ENCODE results near the gene CSTPP1. TPM values are rescaled to one million over a fixed set of nuclear protein-coding genes. Genes with fewer than 3 reads are reported as not detected.

Gene CSTPP1
- total RNA-seq, 4 donors from 2014 or later, result 18.3 to 27.0 (median 24.6) TPM

DNA sequence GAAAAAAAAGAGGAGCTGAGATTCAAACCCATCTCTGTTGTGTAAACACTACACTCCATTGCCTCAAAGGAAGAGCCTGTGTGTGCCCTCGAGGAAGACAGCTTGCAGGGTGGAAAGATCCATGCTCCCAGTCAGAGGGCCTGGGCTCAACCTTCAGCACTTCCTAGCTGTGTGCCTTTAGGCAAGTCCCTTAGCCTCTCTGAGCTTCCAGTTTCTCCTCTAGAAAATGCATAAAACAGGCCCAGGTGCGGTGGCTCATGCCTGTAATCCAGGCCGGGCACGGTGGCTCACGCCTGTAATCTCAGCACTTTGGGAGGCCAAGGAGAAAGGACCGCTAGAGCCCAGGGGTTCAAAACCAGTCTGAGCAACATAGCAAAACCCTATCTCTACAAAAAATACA lies 244.7 kb downstream of the CSTPP1 start:
- DNase-seq, result no peak
- Histone ChIP-seq H3K9me3 (no peaks in the 10 kb centered on the region), H3K27me3 (peaks cover 20% of the 10 kb centered on the region), H3K27ac (no peak overlapping the region), H3K36me3 (no peaks in the 10 kb centered on the region), H3K4me3 (no peak overlapping the region), H3K4me1 (peaks cover 16 to 33% (median 28%) of the 10 kb centered on the region in 4 donors)
- intact Hi-C loops (cut with DNase I; ENCODE audit: low total_unique reads) (no loop called here), in situ Hi-C loops (cut with MboI; ENCODE audit: low pct_ligation_motif_present in 1 of 4, low pct_unique_long_range_greater_than_20kb in 1 of 4, low sequenced_read_pairs in 3 of 4) (loop anchor here in 1 of 4 donors (25.0 kb wide), 1 partner anchor 181 kb away; the partner anchor contains the start of gene MYBPC3)
- WGBS, 2 donors (ENCODE audit: low coverage in 1 of 2), result 92% methylated on average over 6 of the region's 6 CpGs; no CpG with 5 or more reads in 1 of the 2 donors
- TF ChIP-seq, protein P1, sequence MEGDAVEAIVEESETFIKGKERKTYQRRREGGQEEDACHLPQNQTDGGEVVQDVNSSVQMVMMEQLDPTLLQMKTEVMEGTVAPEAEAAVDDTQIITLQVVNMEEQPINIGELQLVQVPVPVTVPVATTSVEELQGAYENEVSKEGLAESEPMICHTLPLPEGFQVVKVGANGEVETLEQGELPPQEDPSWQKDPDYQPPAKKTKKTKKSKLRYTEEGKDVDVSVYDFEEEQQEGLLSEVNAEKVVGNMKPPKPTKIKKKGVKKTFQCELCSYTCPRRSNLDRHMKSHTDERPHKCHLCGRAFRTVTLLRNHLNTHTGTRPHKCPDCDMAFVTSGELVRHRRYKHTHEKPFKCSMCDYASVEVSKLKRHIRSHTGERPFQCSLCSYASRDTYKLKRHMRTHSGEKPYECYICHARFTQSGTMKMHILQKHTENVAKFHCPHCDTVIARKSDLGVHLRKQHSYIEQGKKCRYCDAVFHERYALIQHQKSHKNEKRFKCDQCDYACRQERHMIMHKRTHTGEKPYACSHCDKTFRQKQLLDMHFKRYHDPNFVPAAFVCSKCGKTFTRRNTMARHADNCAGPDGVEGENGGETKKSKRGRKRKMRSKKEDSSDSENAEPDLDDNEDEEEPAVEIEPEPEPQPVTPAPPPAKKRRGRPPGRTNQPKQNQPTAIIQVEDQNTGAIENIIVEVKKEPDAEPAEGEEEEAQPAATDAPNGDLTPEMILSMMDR (IDR thresholded peaks at IDR 0.05), result no peak
- no peak for TF ChIP-seq EP300 (IDR thresholded peaks at IDR 0.05; ENCODE audit: low read depth)
- no peak for TF ChIP-seq POLR2AphosphoS5 (IDR thresholded peaks at IDR 0.05)
- no peak for TF ChIP-seq POLR2A (IDR thresholded peaks at IDR 0.05)

DNA sequence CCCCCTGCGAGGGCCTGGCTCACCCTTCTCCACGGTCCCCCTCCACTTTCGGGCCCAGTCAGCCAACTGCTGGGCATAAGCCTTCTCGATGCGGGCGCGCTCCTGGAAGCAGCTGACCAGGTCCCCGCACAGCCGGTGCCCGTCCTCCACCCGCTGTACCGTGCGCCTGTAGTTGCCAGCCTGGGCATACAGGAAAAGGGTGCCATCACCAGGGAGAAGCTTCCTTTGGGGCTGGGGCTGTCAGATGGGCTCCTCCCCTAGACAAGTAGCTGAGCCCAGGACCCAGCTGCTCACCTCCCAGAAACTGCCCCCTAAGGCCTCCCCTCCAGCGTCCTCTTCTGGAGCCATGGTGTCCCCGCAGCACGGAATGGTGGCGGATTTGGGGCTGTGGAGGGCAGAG lies 245.8 kb downstream of the CSTPP1 start:
- Histone ChIP-seq H3K4me3 (no peak overlapping the region), H3K36me3 (no peaks in the 10 kb centered on the region), H3K27me3 (peaks cover 31% of the 10 kb centered on the region), H3K9me3 (no peaks in the 10 kb centered on the region), H3K4me1 (peaks cover 16 to 41% (median 36%) of the 10 kb centered on the region in 4 donors), H3K27ac (peak overlapping the region in 3 of 4 donors; percentile 38 to 92 (median 91))
- in situ Hi-C loops (cut with MboI; ENCODE audit: low pct_ligation_motif_present in 1 of 4, low pct_unique_long_range_greater_than_20kb in 1 of 4, low sequenced_read_pairs in 3 of 4), result loop anchor here in 1 of 4 donors (25.0 kb wide), 1 partner anchor 180 kb away; the partner anchor contains the start of gene MYBPC3
- no peak for DNase-seq
- TF ChIP-seq, protein P1 (IDR thresholded peaks at IDR 0.05), result no peak
- TF ChIP-seq POLR2A (IDR thresholded peaks at IDR 0.05) (no peak), EP300 (IDR thresholded peaks at IDR 0.05; ENCODE audit: low read depth) (no peak), POLR2AphosphoS5 (IDR thresholded peaks at IDR 0.05) (no peak)
- 95% methylated on average over 17 of the region's 17 CpGs; no CpG with 5 or more reads in 1 of the 2 donors for WGBS, 2 donors (ENCODE audit: low coverage in 1 of 2)
- intact Hi-C loops (cut with DNase I; ENCODE audit: low total_unique reads), result no loop called here

DNA sequence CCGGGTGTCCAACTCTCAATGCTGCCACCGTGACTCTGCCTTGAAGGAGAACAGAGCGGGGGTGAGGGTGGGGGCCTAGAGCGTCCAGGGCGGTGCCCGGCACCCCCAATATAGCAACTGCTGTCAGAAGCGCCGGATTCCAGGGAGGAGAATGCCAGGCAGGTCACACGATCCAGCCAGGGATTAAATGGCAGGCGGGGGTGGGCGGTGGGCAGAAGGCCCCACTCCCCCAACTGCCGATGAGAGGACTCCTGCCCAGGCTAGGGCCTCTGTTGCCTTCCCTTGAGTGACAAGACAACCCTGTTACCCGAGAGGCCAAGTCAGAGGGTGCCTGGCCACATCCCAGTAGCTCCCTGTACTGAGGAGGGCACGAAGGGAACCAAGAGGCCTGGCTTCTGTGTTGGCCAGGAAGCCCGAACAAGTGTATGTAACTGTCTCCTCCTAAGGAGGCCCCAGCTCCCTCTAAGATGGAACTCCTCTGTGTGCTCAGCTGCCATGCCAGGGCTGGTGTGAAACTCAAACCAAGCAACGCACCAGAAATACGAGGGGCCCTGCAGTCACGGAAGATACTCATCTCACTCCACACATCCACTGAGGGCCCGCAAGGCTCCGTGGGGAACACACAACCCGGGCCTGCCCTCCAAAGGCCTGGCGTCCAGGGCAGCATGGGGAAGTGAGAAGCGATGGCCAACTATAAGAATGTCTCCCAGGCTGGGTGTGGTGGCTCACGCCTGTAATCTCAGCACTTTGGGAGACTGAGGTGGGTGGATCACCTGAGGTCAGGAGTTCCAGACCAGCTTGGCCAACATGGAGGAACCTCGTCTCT lies 246.7 kb downstream of the CSTPP1 start:
- Histone ChIP-seq H3K27ac (peak overlapping the region; percentile 38 to 92 (median 68)), H3K9me3 (no peaks in the 10 kb centered on the region), H3K4me3 (no peak overlapping the region), H3K36me3 (no peaks in the 10 kb centered on the region), H3K4me1 (peaks cover 10 to 40% (median 30%) of the 10 kb centered on the region in 4 donors), H3K27me3 (peaks cover 38% of the 10 kb centered on the region)
- in situ Hi-C loops (cut with MboI; ENCODE audit: low pct_ligation_motif_present in 1 of 4, low pct_unique_long_range_greater_than_20kb in 1 of 4, low sequenced_read_pairs in 3 of 4) (loop anchor here in 1 of 4 donors (25.0 kb wide), 1 partner anchor 179 kb away; the partner anchor contains the start of gene MYBPC3), intact Hi-C loops (cut with DNase I; ENCODE audit: low total_unique reads) (no loop called here)
- DNase-seq, result no peak
- 84 to 100% methylated on average over 1 to 21 of the region's 25 CpGs for WGBS, 2 donors (ENCODE audit: low coverage in 1 of 2)
- TF ChIP-seq POLR2A (IDR thresholded peaks at IDR 0.05), result no peak
- no peak for TF ChIP-seq POLR2AphosphoS5 (IDR thresholded peaks at IDR 0.05)
- TF ChIP-seq EP300 (IDR thresholded peaks at IDR 0.05; ENCODE audit: low read depth), result no peak
- TF ChIP-seq, protein P1 (IDR thresholded peaks at IDR 0.05), result no peak

DNA sequence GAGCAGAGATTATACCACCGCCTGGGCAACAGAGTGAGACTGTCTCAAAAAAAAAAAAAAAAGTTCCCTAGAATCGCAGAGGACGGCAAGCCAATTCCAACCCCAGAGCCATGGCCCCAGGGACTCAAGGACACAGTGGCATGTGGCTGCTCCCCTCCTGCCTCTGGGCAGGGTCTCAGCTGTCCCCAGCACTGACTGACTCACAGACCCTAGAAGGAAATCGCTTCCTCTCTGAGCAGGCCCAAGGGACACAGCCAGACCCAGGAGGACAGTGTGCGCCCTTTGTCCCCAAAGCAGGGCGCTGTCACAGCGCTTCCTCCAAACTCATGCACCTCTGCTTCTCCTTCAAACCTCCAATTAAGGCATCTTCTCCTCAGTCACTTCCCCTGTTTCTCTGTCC lies 247.4 kb downstream of the CSTPP1 start:
- in situ Hi-C loops (cut with MboI; ENCODE audit: low pct_ligation_motif_present in 1 of 4, low pct_unique_long_range_greater_than_20kb in 1 of 4, low sequenced_read_pairs in 3 of 4) (loop anchor here in 1 of 4 donors (25.0 kb wide), 1 partner anchor 178 kb away; the partner anchor contains the start of gene MYBPC3), intact Hi-C loops (cut with DNase I; ENCODE audit: low total_unique reads) (no loop called here)
- Histone ChIP-seq H3K27ac (peak overlapping the region; percentile 80 to 92 (median 89)), H3K27me3 (peaks cover 44% of the 10 kb centered on the region), H3K4me3 (no peak overlapping the region), H3K4me1 (peaks cover 10 to 39% (median 32%) of the 10 kb centered on the region in 4 donors), H3K9me3 (no peaks in the 10 kb centered on the region), H3K36me3 (no peaks in the 10 kb centered on the region)
- no peak for DNase-seq
- 73 to 93% methylated on average over 3 to 7 of the region's 7 CpGs for WGBS, 2 donors (ENCODE audit: low coverage in 1 of 2)
- TF ChIP-seq POLR2AphosphoS5 (IDR thresholded peaks at IDR 0.05), result no peak
- TF ChIP-seq, protein P1 (IDR thresholded peaks at IDR 0.05), result no peak
- no peak for TF ChIP-seq POLR2A (IDR thresholded peaks at IDR 0.05)
- TF ChIP-seq EP300 (IDR thresholded peaks at IDR 0.05; ENCODE audit: low read depth), result no peak
